ENCODE results near the gene CD44.

The CD44 gene

DNA sequence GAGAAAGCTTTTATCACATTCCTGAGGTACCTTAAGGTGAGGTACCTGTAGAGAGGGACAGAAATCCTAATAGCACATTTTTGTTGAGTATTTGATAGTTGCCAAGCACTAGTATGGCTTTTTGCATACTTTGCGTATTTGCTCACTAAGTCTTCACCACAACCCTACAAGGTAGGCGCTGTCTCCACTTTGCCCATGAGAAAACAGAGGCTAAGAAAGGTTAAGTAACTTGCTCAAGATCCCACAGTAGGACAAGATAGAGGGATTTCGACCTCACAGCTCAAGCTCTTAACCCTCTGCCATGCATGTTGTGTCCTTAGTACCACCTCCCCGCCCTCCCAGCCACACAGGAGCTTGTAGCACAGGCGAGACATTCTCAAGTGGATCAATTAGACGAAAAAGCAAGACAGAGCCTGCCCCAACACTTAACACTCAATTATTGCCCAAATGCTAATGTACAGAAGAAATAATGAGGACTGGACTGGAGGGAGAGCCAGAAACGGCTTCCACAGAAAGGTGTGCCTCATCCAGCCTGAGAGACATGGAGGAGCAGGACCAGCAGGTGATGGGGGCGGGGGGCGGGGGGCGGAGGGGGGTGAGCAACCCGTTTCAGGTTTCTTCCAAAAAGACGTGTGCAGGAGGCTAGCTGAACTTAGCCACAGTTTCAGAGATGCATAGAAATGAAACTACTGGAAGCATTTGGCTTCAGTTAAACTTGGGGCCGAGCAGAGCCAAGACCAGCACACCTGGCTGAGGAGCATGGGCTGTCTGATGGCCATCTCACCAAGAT lies 26.7 kb upstream of the CD44 start:
- no peak for DNase-seq (ENCODE audit: low spot score)
- in situ Hi-C loops (cut with MboI; ENCODE audit: low pct_unique_long_range_greater_than_20kb, low sequenced_read_pairs, unreplicated experiment), result no loop called here
- TF ChIP-seq, protein P1, sequence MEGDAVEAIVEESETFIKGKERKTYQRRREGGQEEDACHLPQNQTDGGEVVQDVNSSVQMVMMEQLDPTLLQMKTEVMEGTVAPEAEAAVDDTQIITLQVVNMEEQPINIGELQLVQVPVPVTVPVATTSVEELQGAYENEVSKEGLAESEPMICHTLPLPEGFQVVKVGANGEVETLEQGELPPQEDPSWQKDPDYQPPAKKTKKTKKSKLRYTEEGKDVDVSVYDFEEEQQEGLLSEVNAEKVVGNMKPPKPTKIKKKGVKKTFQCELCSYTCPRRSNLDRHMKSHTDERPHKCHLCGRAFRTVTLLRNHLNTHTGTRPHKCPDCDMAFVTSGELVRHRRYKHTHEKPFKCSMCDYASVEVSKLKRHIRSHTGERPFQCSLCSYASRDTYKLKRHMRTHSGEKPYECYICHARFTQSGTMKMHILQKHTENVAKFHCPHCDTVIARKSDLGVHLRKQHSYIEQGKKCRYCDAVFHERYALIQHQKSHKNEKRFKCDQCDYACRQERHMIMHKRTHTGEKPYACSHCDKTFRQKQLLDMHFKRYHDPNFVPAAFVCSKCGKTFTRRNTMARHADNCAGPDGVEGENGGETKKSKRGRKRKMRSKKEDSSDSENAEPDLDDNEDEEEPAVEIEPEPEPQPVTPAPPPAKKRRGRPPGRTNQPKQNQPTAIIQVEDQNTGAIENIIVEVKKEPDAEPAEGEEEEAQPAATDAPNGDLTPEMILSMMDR (IDR thresholded peaks at IDR 0.05; ENCODE audit: extremely low read depth, insufficient read depth, missing control alignments), result no peak

DNA sequence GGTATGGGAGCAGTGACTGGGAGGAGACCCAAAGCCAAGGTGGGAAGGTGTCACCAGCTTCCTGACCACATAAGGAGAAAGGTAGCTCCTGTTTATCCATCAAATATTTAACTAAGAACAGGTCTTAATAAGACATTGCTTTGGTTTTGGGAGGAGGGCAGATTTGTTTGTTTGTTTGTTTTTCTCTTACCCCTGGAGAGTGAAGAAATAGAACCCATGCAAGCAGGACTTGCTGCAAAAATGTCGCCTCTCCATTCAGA lies 26.2 kb upstream of the CD44 start:
- no peak for DNase-seq (ENCODE audit: low spot score)
- TF ChIP-seq, protein P1 (IDR thresholded peaks at IDR 0.05; ENCODE audit: extremely low read depth, insufficient read depth, missing control alignments), result no peak
- in situ Hi-C loops (cut with MboI; ENCODE audit: low pct_unique_long_range_greater_than_20kb, low sequenced_read_pairs, unreplicated experiment), result no loop called here

DNA sequence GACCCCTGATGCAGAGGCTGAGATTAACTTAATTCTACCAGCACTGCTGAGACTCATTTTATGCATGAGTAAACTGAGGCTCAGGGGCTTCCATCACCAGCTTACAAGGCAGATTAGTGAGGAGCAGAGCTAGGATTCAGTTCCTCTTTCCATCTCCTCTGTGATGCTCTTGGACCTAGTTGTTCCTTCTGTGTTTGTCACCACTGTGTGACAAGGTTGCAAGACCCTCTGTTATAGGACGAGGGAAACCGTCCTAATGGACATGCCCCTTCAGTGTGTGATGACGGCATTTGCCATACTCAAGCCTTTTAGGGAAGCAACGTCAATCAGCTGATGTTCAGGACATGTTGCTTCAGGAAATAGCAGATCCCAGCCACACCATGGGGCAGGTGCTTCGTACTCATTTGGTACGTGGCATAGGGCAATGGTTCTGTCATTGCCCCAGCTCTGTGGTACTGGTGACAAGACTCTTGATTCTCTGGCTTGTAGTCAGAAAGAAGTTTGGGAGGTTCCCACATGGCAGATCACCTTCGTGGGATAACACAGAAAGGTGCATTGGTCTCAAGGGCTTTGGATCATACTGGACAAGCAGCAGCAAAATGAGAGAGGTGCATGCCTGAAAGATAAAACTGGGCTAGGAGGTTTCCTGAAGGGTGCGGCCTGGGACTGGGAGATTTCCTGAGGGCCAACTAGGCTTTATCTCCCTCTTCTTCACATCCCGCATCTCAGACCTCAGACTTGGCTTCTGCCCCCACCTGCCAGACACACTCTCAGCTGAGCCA lies 23.9 kb upstream of the CD44 start:
- TF ChIP-seq, protein P1 (IDR thresholded peaks at IDR 0.05; ENCODE audit: extremely low read depth, insufficient read depth, missing control alignments), result no peak
- in situ Hi-C loops (cut with MboI; ENCODE audit: low pct_unique_long_range_greater_than_20kb, low sequenced_read_pairs, unreplicated experiment), result no loop called here
- DNase-seq (ENCODE audit: low spot score), result no peak

DNA sequence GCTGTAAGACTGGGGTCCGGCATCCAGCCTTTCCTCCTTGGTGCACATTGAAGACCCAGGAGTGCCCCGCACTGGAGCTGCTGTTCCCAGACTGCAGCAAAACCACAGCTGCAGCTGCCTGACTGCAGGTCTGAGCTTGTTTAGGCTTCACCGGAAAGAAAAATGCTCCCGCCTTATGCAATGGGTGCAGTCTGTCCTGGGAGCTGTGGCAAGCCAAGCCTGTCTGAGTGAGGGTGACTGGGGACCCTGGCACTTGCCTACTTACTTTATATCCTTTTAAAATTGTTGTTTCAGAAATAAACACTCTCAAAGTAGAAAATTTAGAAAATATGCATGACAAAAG lies 23.3 kb upstream of the CD44 start:
- in situ Hi-C loops (cut with MboI; ENCODE audit: low pct_unique_long_range_greater_than_20kb, low sequenced_read_pairs, unreplicated experiment), result no loop called here
- no peak for DNase-seq (ENCODE audit: low spot score)
- TF ChIP-seq, protein P1 (IDR thresholded peaks at IDR 0.05; ENCODE audit: extremely low read depth, insufficient read depth, missing control alignments), result no peak

DNA sequence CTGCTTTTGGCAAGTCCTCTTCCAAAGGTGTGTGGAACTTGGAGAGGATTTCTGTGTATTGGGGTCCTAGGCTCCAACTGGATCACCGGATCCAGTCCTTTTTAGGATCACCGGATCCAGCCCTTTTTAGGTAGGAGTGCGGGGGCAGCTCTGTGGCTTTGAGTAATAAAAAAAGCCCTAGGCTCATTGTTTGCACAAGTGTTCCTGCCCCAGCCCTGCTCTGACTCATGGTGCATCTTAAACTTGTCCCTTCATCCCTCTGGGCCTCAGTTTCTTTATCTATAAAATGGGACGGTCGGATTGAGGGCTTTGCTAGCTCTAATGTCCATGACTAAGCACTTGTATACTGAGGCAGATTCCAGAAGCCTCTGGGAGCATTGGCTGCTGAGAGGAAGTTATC lies 22.7 kb upstream of the CD44 start:
- TF ChIP-seq, protein P1 (IDR thresholded peaks at IDR 0.05; ENCODE audit: extremely low read depth, insufficient read depth, missing control alignments), result no peak
- DNase-seq (ENCODE audit: low spot score), result no peak
- in situ Hi-C loops (cut with MboI; ENCODE audit: low pct_unique_long_range_greater_than_20kb, low sequenced_read_pairs, unreplicated experiment), result no loop called here

DNA sequence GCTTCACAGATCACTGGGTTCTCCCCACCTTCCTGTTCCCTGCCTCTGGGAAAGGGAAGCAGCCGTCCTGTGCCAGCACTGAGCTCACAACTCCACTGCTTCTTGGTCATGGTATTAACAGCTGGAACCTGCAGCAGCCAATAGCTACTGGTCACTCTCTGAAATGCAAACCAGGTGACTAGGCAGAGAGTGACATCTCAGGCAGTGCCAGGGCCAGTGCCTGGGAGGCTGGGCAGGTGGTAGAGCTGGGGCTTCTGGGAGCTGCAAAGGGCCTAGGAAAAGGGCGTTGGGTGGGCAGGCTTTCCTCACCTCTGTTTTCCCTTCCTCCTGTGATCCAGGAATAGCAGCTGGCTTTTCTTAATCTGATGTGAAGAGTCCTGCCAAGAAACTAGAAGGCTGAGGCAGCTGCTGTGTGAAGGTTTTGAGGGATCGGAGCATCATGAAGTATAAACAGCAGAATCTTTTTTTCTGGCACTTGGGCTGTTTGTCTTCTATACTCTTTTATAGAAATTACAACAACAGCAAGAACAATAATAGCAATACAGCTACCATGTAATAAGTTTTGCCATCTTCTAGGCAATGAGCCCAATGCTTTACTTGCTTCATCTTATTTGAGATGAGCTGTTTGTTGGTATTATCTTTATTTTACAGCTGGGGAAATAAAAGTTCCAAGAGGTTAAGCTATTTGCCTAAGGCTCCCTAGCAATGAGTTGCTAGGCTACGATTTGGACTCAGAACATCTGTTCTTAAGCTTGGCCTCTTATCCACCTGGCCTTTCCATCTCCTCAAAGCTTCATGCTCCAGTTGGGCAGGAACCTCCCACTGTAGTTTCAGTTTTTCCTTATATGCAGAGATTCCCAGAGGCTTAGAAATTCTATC lies 22.0 kb upstream of the CD44 start:
- DNase-seq (ENCODE audit: low spot score), result no peak
- in situ Hi-C loops (cut with MboI; ENCODE audit: low pct_unique_long_range_greater_than_20kb, low sequenced_read_pairs, unreplicated experiment), result no loop called here
- TF ChIP-seq, protein P1 (IDR thresholded peaks at IDR 0.05; ENCODE audit: extremely low read depth, insufficient read depth, missing control alignments), result no peak
